Measurements from ENCODE around the gene CSNK2A1. TPM values are rescaled to one million over a fixed set of nuclear protein-coding genes. Genes with fewer than 3 reads are reported as not detected.

CSNK2A1 gene
- total and polyA plus RNA-seq, 2 donors (not counting 1 experiment from before 2014, with no cell fraction given): 28.3 to 125 TPM

GRCh38 chr20:574297-574942, 30.8 kb upstream of the CSNK2A1 start:
- ATAC-seq (ENCODE audit: low read depth) (no peak), DNase-seq (no peak)
- no peaks in the 10 kb centered on the region for H3K9me3 Mint-ChIP-seq (ENCODE audit: insufficient read depth)
- Histone ChIP-seq H3K36me3 (replicated peaks in 1 of 2; ENCODE audit: control extremely low read depth in 1 of 2, control insufficient read depth in 1 of 2, extremely low read depth in 1 of 2, insufficient read depth in 2 of 2, low read length in 1 of 2) (no peaks in the 10 kb centered on the region), H3K4me2 (replicated peaks; ENCODE audit: low read depth, low read length, poor library complexity, severe bottlenecking) (no peak overlapping the region), H2AFZ (ENCODE audit: insufficient read depth, low read depth, low read length, poor library complexity, severe bottlenecking) (no peak overlapping the region), H3K27ac (ENCODE audit: low read length in 2 of 2) (no peak overlapping the region), H3K9me3 (ENCODE audit: control extremely low read depth in 1 of 3, control insufficient read depth in 2 of 3, insufficient read depth in 1 of 3, low read length in 2 of 3) (no peaks in the 10 kb centered on the region), H3K79me2 (ENCODE audit: control insufficient read depth, insufficient read depth, low read length) (no peaks in the 10 kb centered on the region), H3K4me1 (ENCODE audit: control insufficient read depth in 2 of 2, insufficient read depth in 2 of 2, low read length in 2 of 2) (no peaks in the 10 kb centered on the region), H3K27me3 (replicated peaks in 1 of 4; ENCODE audit: control extremely low read depth in 1 of 4, control insufficient read depth in 3 of 4, insufficient read depth in 4 of 4, low read length in 3 of 4) (peaks cover 0 to 23% (median 2%) of the 10 kb centered on the region in 4 experiments), H4K20me1 (ENCODE audit: control insufficient read depth, insufficient read depth, low read length, poor library complexity, severe bottlenecking) (no peaks in the 10 kb centered on the region), H3K4me3 (ENCODE audit: control extremely low read depth in 1 of 5, extremely low read depth in 1 of 5, insufficient read depth in 1 of 5, low read depth in 2 of 5, low read length in 4 of 5) (no peak overlapping the region), H3K9ac (ENCODE audit: low read length) (no peak overlapping the region)
- no peak overlapping the region for H3K27ac Mint-ChIP-seq
- no peak overlapping the region for H3K4me3 Mint-ChIP-seq
- H3K4me1 Mint-ChIP-seq: no peaks in the 10 kb centered on the region
- H3K27me3 Mint-ChIP-seq: peaks cover 33% of the 10 kb centered on the region
- TF ChIP-seq EZH2 (IDR thresholded peaks at IDR 0.05; ENCODE audit: borderline replicate concordance, insufficient read depth, low read depth, low read length, poor library complexity, severe bottlenecking) (no peak), CTCF (IDR thresholded peaks at IDR 0.05) (no peak)
- WGBS (ENCODE audit: insufficient coverage): 78% methylated on average over 13 of the region's 15 CpGs
- intact Hi-C loops (cut with micrococcal nuclease): no loop called here
- CTCF ChIA-PET: no interaction called here
- POLR2A ChIA-PET: no interaction called here

- Histone ChIP-seq H3K27ac (ENCODE audit: low read length in 2 of 2) (no peak overlapping the region), H3K36me3 (replicated peaks in 1 of 2; ENCODE audit: control extremely low read depth in 1 of 2, control insufficient read depth in 1 of 2, extremely low read depth in 1 of 2, insufficient read depth in 2 of 2, low read length in 1 of 2) (no peaks in the 10 kb centered on the region), H3K4me1 (ENCODE audit: control insufficient read depth in 2 of 2, insufficient read depth in 2 of 2, low read length in 2 of 2) (no peaks in the 10 kb centered on the region), H3K27me3 (replicated peaks in 1 of 4; ENCODE audit: control extremely low read depth in 1 of 4, control insufficient read depth in 3 of 4, insufficient read depth in 4 of 4, low read length in 3 of 4) (peaks cover 0 to 26% (median 2%) of the 10 kb centered on the region in 4 experiments), H4K20me1 (ENCODE audit: control insufficient read depth, insufficient read depth, low read length, poor library complexity, severe bottlenecking) (no peaks in the 10 kb centered on the region), H3K9ac (ENCODE audit: low read length) (no peak overlapping the region), H3K79me2 (ENCODE audit: control insufficient read depth, insufficient read depth, low read length) (no peaks in the 10 kb centered on the region), H3K4me2 (replicated peaks; ENCODE audit: low read depth, low read length, poor library complexity, severe bottlenecking) (no peak overlapping the region), H2AFZ (ENCODE audit: insufficient read depth, low read depth, low read length, poor library complexity, severe bottlenecking) (no peak overlapping the region), H3K9me3 (ENCODE audit: control extremely low read depth in 1 of 3, control insufficient read depth in 2 of 3, insufficient read depth in 1 of 3, low read length in 2 of 3) (no peaks in the 10 kb centered on the region), H3K4me3 (ENCODE audit: control extremely low read depth in 1 of 5, extremely low read depth in 1 of 5, insufficient read depth in 1 of 5, low read depth in 2 of 5, low read length in 4 of 5) (no peak overlapping the region)
- no peak overlapping the region for H3K27ac Mint-ChIP-seq
- no peaks in the 10 kb centered on the region for H3K4me1 Mint-ChIP-seq
- TF ChIP-seq EZH2 (IDR thresholded peaks at IDR 0.05; ENCODE audit: borderline replicate concordance, insufficient read depth, low read depth, low read length, poor library complexity, severe bottlenecking) (no peak), CTCF (IDR thresholded peaks at IDR 0.05) (no peak)
- no peak overlapping the region for H3K4me3 Mint-ChIP-seq
- CTCF ChIA-PET: no interaction called here
- no peak for ATAC-seq (ENCODE audit: low read depth)
- WGBS (ENCODE audit: insufficient coverage): 88% methylated on average over 9 of the region's 12 CpGs
- H3K27me3 Mint-ChIP-seq: peaks cover 35% of the 10 kb centered on the region
- intact Hi-C loops (cut with micrococcal nuclease): no loop called here
- POLR2A ChIA-PET: no interaction called here
- H3K9me3 Mint-ChIP-seq (ENCODE audit: insufficient read depth): no peaks in the 10 kb centered on the region
- DNase-seq: no peak
These were observed 30.1 kb upstream of the CSNK2A1 start for GRCh38 chr20:573414-574296.
